Fibroblast of lung (primary cell): ENCODE data around the gene UBXN11.

Experiments used
- CTCF ChIP-seq, 2 donors: IDR thresholded peaks in 1 of 2; conservative IDR thresholded peaks in 1 of 2; 1 replicate in 1 of 2; 2 replicates in 1 of 2; pipeline ENCODE4 v1.5.1; 2011 to 2012; ENCODE audit warnings: low read length in 2 of 2, control low read depth in 1 of 2, inconsistent platforms in 1 of 2, low read depth in 1 of 2, mild to moderate bottlenecking in 1 of 2
- EZH2 ChIP-seq: IDR thresholded peaks from 2 replicates; pipeline ENCODE4 v1.5.1; 2012; ENCODE audit warnings: low read length, control low read depth, mild to moderate bottlenecking; ENCODE audit errors: missing control alignments

- no peak for TF ChIP-seq CTCF (conservative IDR thresholded peaks at IDR 0.05 in 1 of 2, IDR thresholded peaks at IDR 0.05 in 1 of 2; ENCODE audit: low read depth in 1 of 2, low read length in 2 of 2)
- TF ChIP-seq EZH2 = no peak
Observed at GRCh38 chr1:26281091-26281958, 25.1 kb downstream of the UBXN11 start.
